H1 (cell line): ENCODE measurements around the gene WWP2. TPM values are rescaled to one million over a fixed set of nuclear protein-coding genes. Genes with fewer than 3 reads are reported as not detected.

ENCODE experiments used
- ASH2L ChIP-seq: fragments of 200-600, 300-600 bp; sonication (generic); IDR thresholded peaks from one replicate; pipeline ENCODE4 v1.7.1; 2017; ENCODE audit warnings: low read length
- BACH1 ChIP-seq: IDR thresholded peaks from 2 replicates; pipeline ENCODE4 v1.6.1; 2012; ENCODE audit warnings: low read length, improper control_type of control experiment
- CREB1 ChIP-seq: IDR thresholded peaks from 2 replicates; pipeline ENCODE4 v1.6.1; 2012; ENCODE audit warnings: inconsistent platforms
- CTBP2 ChIP-seq: IDR thresholded peaks from 2 replicates; pipeline ENCODE4 v1.7.0; 2011; ENCODE audit warnings: borderline replicate concordance, mild to moderate bottlenecking, moderate library complexity, mixed read lengths, low read length; ENCODE audit not compliant: insufficient read depth, insufficient read length
- GTF2F1 ChIP-seq: IDR thresholded peaks from 2 replicates; pipeline ENCODE4 v1.6.1; 2012; ENCODE audit warnings: low read depth, low read length, improper control_type of control experiment, borderline replicate concordance
- MAFK ChIP-seq: IDR thresholded peaks from 2 replicates; pipeline ENCODE4 v1.6.1; 2012; ENCODE audit warnings: low read depth, mild to moderate bottlenecking, improper control_type of control experiment, low read length
- PHF8 ChIP-seq: fragments of 200-600 bp; sonication (generic); conservative IDR thresholded peaks from 2 replicates; pipeline ENCODE4 v1.7.1; 2012; ENCODE audit warnings: low read depth, mild to moderate bottlenecking, inconsistent platforms, low read length, moderate library complexity
- POLR2AphosphoS5 ChIP-seq: IDR thresholded peaks from 2 replicates; pipeline ENCODE4 v1.6.1; 2011; ENCODE audit warnings: low read depth, low read length
- SIN3A ChIP-seq, 2 experiments: IDR thresholded peaks in 1 of 2; conservative IDR thresholded peaks in 1 of 2; 2 replicates each; pipeline ENCODE4 v1.6.1; 2011 to 2012; ENCODE audit warnings: low read length in 2 of 2, improper control_type of control experiment in 1 of 2, low read depth in 1 of 2, mild to moderate bottlenecking in 1 of 2
- SP2 ChIP-seq: IDR thresholded peaks from 2 replicates; pipeline ENCODE4 v1.6.1; 2012; ENCODE audit warnings: mild to moderate bottlenecking, low read length, inconsistent platforms
- TBP ChIP-seq: IDR thresholded peaks from 2 replicates; pipeline ENCODE4 v1.6.1; 2011; ENCODE audit warnings: low read depth, low read length, improper control_type of control experiment
- TCF12 ChIP-seq: IDR thresholded peaks from 2 replicates; pipeline ENCODE4 v1.6.1; 2011; ENCODE audit warnings: low read depth, mild to moderate bottlenecking, low read length
- polyA plus RNA-seq, 7 experiments: library from polyadenylated mRNA; depleted of rRNA in 3 of 7; stranded (reverse) in 5 of 7; unstranded in 2 of 7; fragments of >200 nt in 5 of 7; fragments of 200-250 nt in 2 of 7; gene quantifications; 1 replicate in 5 of 7; 2 replicates in 1 of 7; 4 replicates in 1 of 7; pipeline versions ENCODE4 v1.2.1 to v1.2.3, GENCODE V29; 2011 to 2013; ENCODE audit warnings: missing spikeins in 2 of 7, mixed read lengths in 2 of 7
- total RNA-seq: library from RNA; stranded (reverse); fragmentation: NEBNext Ultra II Directional; extraction: Animal tissue kit (Norgen Biotek cat#: 25700); gene quantifications from 2 replicates; pipeline ENCODE4 v1.2.1, GENCODE V29; 2021
- TF ChIP-seq, protein P1 (sequence below): IDR thresholded peaks from 2 replicates; pipeline ENCODE4 v1.6.1; 2012; ENCODE audit warnings: inconsistent platforms

WWP2 gene
- total and polyA plus RNA-seq, 2 of the 8 experiments (the other 6 are each of a cell fraction or from before 2014, with no cell fraction given) = 14.1 to 42.2 TPM

DNA sequence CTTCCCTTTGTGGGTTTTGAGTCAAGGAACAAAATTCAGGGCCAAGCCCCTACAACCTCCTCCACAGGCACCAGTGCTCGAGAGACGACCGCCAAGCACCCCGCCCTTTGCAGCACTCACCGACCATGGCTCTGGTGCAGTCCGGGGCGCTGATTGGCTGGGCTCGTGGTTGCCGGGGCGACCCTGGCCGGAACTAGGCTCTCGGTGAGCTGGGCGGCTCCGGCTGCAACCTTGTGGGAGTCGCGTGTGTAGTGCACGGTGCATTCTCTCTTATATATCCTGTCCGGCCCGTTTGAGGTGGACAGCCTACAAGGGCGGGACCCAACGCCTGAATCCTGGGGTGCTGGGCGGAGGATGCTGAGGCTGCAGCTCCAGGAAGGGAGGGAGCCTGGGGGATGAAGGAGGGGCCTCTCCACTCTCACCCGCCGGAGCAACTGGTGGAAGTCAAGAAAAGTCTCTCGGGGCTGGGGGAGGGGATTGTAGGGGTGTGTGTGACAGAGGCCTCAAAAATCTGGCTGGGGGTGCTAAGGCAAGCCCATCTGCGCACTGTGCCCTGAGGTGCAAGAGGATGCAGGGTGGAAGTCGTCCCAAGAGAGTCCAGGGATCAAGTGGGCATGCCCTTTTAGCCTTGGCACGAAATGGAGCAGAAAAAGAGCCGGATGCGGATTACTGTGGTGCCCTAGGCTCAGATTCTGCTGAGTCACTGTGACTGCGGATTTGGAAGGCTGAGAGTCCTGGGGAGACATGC, 35.6 kb upstream of the WWP2 start, which contains the start of gene NQO1 (continued):
- TF ChIP-seq MAFK (peak; percentile 96), SIN3A (conservative IDR thresholded peaks at IDR 0.05 in 1 of 2, IDR thresholded peaks at IDR 0.05 in 1 of 2; ENCODE audit: low read depth in 1 of 2, low read length in 2 of 2) (0 out of 4 replicates have a peak, but pooled peaks of 1 of the 2 experiments have one; percentile 58), CTBP2 (peak; percentile 62), GTF2F1 (no peak), ASH2L (peak; percentile 84), TBP (peak; percentile 83), TCF12 (no peak), CREB1 (peak; percentile 27; the same call in 1 of the 2 replicates), BACH1 (peak; percentile 99), POLR2AphosphoS5 (peak; percentile 64), SP2 (no peak), PHF8 (peak; percentile 45; the same call in 1 of the 2 replicates)
- TF ChIP-seq, protein P1, sequence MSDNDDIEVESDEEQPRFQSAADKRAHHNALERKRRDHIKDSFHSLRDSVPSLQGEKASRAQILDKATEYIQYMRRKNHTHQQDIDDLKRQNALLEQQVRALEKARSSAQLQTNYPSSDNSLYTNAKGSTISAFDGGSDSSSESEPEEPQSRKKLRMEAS = peak; percentile 82
